K562 (cell line): Measurements from ENCODE around the gene FOXK2. TPM values are rescaled to one million over a fixed set of nuclear protein-coding genes. Genes with fewer than 3 reads are reported as not detected.

Experiments
- ATAC-seq: fragments of 200-7000 bp; cut with Tn5 transposase; 3 replicates; pipeline ENCODE4 v1.9.1; 2020; ENCODE audit warnings: moderate library complexity
- BruUV-seq: library from RNA; stranded (reverse); fragments of 400-500 nt; replicated peaks from 2 replicates; lab custom pipeline; 2021; lab: Mats Ljungman, UMichigan
- CTCF ChIA-PET: fragments of 300-600 bp; formaldehyde crosslinking; extraction: SDS; loops from one replicate; lab custom pipeline; 2021; ENCODE audit warnings: low intra/inter-chr PET ratio; lab: Yijun Ruan, JAX
- POLR2A ChIA-PET: fragments of 300-600, 350-650 bp; sonication (Branson Sonifier 250); formaldehyde crosslinking; extraction: SDS; loops from one replicate; lab custom pipeline; 2021; ENCODE audit warnings: antibody characterized with exemption, inconsistent platforms; lab: Yijun Ruan, JAX
- DNase-seq, 4 experiments: peaks; one replicate each; pipeline versions ENCODE4 v3.0.0 to v3.0.0-alpha.2; 2011 to 2018; ENCODE audit warnings: low spot score in 3 of 4, mixed read lengths in 3 of 4; ENCODE audit errors: extremely low read depth in 1 of 4
- FAIRE-seq: peaks from 2 replicates; lab custom pipeline; 2011; peaks lifted over from hg19 to GRCh38; lab: Jason Lieb, UNC
- H2AFZ ChIP-seq: 2 replicates; pipeline ENCODE4 v1.6.0; 2011; ENCODE audit warnings: low read depth, low read length, control low read depth, inconsistent platforms
- H3K27ac ChIP-seq: fragments of 200-600 bp; 3 replicates; pipeline ENCODE4 v1.8.0; 2011; ENCODE audit warnings: low read depth, mild to moderate bottlenecking, control low read depth, inconsistent platforms, low read length, moderate library complexity, mixed read lengths; ENCODE audit errors: extremely low read depth
- H3K27me3 ChIP-seq, 2 experiments: fragments of 300-600 bp in 1 of 2; 2 replicates in 1 of 2; 3 replicates in 1 of 2; pipeline versions ENCODE4 v1.6.0 to v1.8.0; 2011; ENCODE audit warnings: inconsistent platforms in 2 of 2, low read length in 2 of 2, mild to moderate bottlenecking in 1 of 2, mixed read lengths in 1 of 2, moderate library complexity in 1 of 2; ENCODE audit not compliant: control insufficient read depth in 2 of 2, insufficient read depth in 2 of 2
- H3K36me3 ChIP-seq: fragments of 300-600 bp; 3 replicates; pipeline ENCODE4 v1.8.0; 2011; ENCODE audit warnings: mild to moderate bottlenecking, low read length, inconsistent platforms; ENCODE audit not compliant: control insufficient read depth, insufficient read depth
- H3K4me1 ChIP-seq, 2 experiments: fragments of 200-600 bp in 1 of 2; replicated peaks in 1 of 2; 2 replicates in 1 of 2; 3 replicates in 1 of 2; pipeline versions ENCODE4 v1.5.1 to v1.8.0; 2011; ENCODE audit warnings: inconsistent platforms in 2 of 2, low read length in 2 of 2, mild to moderate bottlenecking in 1 of 2, mixed read lengths in 1 of 2, moderate library complexity in 1 of 2; ENCODE audit not compliant: control insufficient read depth in 2 of 2, insufficient read depth in 2 of 2
- H3K4me2 ChIP-seq: 2 replicates; pipeline ENCODE4 v1.6.1; 2011; ENCODE audit warnings: low read length, control low read depth, inconsistent platforms, mixed read lengths; ENCODE audit not compliant: insufficient read depth
- H3K4me3 ChIP-seq: fragments of 200-600 bp; sonication (generic), shearing (Covaris generic); 2 replicates; pipeline ENCODE4 v1.5.1; 2016; ENCODE audit warnings: control low read depth, inconsistent platforms
- H3K79me2 ChIP-seq: fragments of 200-600 bp; 3 replicates; pipeline ENCODE4 v1.8.0; 2011; ENCODE audit warnings: low read length, inconsistent platforms; ENCODE audit not compliant: control insufficient read depth, insufficient read depth
- H3K9ac ChIP-seq, 2 experiments: 2 replicates each; pipeline versions ENCODE4 v1.6.0 to v1.6.1; 2011; ENCODE audit warnings: low read depth in 2 of 2, low read length in 2 of 2, control low read depth in 1 of 2, inconsistent platforms in 1 of 2, mild to moderate bottlenecking in 1 of 2, mixed read lengths in 1 of 2; ENCODE audit not compliant: insufficient read depth in 1 of 2
- H3K9me1 ChIP-seq: one replicate; pipeline ENCODE4 v1.6.0; 2011; ENCODE audit warnings: inconsistent platforms, mild to moderate bottlenecking, low read length, moderate library complexity; ENCODE audit not compliant: control insufficient read depth, insufficient read depth
- H3K9me3 ChIP-seq: replicated peaks from 2 replicates; pipeline ENCODE4 v1.5.1; 2011; ENCODE audit warnings: low read depth, low read length, inconsistent platforms; ENCODE audit not compliant: control insufficient read depth, insufficient read depth
- H4K20me1 ChIP-seq: replicated peaks from 2 replicates; pipeline ENCODE4 v1.6.1; 2011; ENCODE audit warnings: low read length, inconsistent platforms, mixed read lengths; ENCODE audit not compliant: control insufficient read depth, insufficient read depth
- RERE ChIP-seq: sonication (generic); formaldehyde crosslinking; IDR thresholded peaks from 2 replicates; pipeline ENCODE4 v1.8.0; 2023; ENCODE audit warnings: missing genetic modification reagents, mild to moderate bottlenecking, borderline replicate concordance
- TAF1 ChIP-seq: IDR thresholded peaks from 2 replicates; pipeline ENCODE4 v1.6.1; 2011; ENCODE audit warnings: mild to moderate bottlenecking, low read length, moderate library complexity; ENCODE audit not compliant: insufficient read depth, control insufficient read depth, severe bottlenecking; ENCODE audit errors: extremely low read depth
- ZNF398 ChIP-seq: fragments of 250-450 bp; sonication (Bioruptor Pico); IDR thresholded peaks from 2 replicates; pipeline ENCODE4 v1.8.0; 2021; ENCODE audit warnings: moderate library complexity, mild to moderate bottlenecking, inconsistent platforms
- WGBS: fragments of 100-300 bp; shearing (Covaris generic); methylation state at CpG from one replicate; pipeline ENCODE4 v1.1.6; 2016; ENCODE audit warnings: low coverage, mixed read lengths; ENCODE audit not compliant: insufficient coverage; ENCODE audit errors: missing lambda C conversion rate; 5-methylcytosine and 5-hydroxymethylcytosine counted together
- in situ Hi-C: fragments of 300-500 bp; cut with MboI; formaldehyde crosslinking; loops from 4 replicates; pipeline ENCODE4 v1.15.0; 2018; ENCODE audit warnings: inconsistent platforms, mixed read lengths
- intact Hi-C: fragments of 100-400 bp; cut with micrococcal nuclease; formaldehyde crosslinking; loops from 2 replicates; pipeline ENCODE4 v1.14.2; 2022
- polyA plus RNA-seq, 8 experiments: library from polyadenylated mRNA; depleted of rRNA in 4 of 8; stranded (reverse) in 5 of 8; unstranded in 3 of 8; fragments of >200 nt; fragmentation: Nextera tagmentation in 2 of 8; fragmentation: Illumina TruSeq in 1 of 8; extraction: Ambion mirVana in 2 of 8; extraction: Trizol in 1 of 8; gene quantifications; 2 replicates each; pipeline versions ENCODE4 v1.2.1 to v1.2.3, GENCODE V29; 2011 to 2014; ENCODE audit warnings: inconsistent platforms in 1 of 8, missing spikeins in 1 of 8
- total RNA-seq, 7 experiments: library from RNA; depleted of rRNA in 6 of 7; stranded (reverse); fragments of >200 nt in 6 of 7; fragmentation: Illumina TruSeq in 2 of 7; extraction: Trizol in 2 of 7; gene quantifications; 2 replicates each; pipeline versions ENCODE4 v1.2.1 to v1.2.3, GENCODE V29; 2011 to 2021; ENCODE audit warnings: low replicate concordance in 1 of 7

FOXK2 gene
- total and polyA plus RNA-seq, 9 of the 15 experiments (the other 6 are each of a cell fraction or from before 2014, with no cell fraction given) = 3.0 to 86.0 (median 44.1) TPM

GRCh38 chr17:82614095-82614631, 94.6 kb downstream of the FOXK2 start:
- no peak overlapping the region for H2AFZ ChIP-seq
- no TSS peak for BruUV-seq
- no peak overlapping the region for H3K27ac ChIP-seq
- no peaks in the 10 kb centered on the region; the same call in 1 of the 2 replicates for H4K20me1 ChIP-seq
- no peak overlapping the region for H3K9ac ChIP-seq
- no peak overlapping the region for H3K4me2 ChIP-seq
- H3K27me3 ChIP-seq = no peaks in the 10 kb centered on the region
- H3K79me2 ChIP-seq = no peaks in the 10 kb centered on the region
- FAIRE-seq (no peak), ATAC-seq (no peak), DNase-seq (no peak)
- H3K4me3 ChIP-seq = no peak overlapping the region
- in situ Hi-C loops (no loop called here), intact Hi-C loops (no loop called here)
- ChIA-PET CTCF (no interaction called here), POLR2A (interaction anchor here (1.4 kb wide), 1 partner anchor 13 kb away, joined by 5 read pairs; no protein-coding TSS in a partner anchor)
- 95% methylated on average over 2 of the region's 22 CpGs for WGBS
- H3K9me3 ChIP-seq = no peaks in the 10 kb centered on the region
- H3K4me1 ChIP-seq = peaks cover 9 to 24% of the 10 kb centered on the region in 2 experiments
- no peaks in the 10 kb centered on the region for H3K9me1 ChIP-seq
- TF ChIP-seq TAF1 (no peak), RERE (CRISPR knock-in tag) (no peak), ZNF398 (CRISPR knock-in tag) (no peak)
- TF ChIP-seq, all 486 proteins: peak for 0
- peaks cover 59% of the 10 kb centered on the region; the same call in 2 of the 3 replicates for H3K36me3 ChIP-seq
